Measurements from ENCODE around the gene HIF3A.

- TF ChIP-seq EZH2 (IDR thresholded peaks at IDR 0.05; ENCODE audit: borderline replicate concordance) (no peak), CTCF (IDR thresholded peaks at IDR 0.05; ENCODE audit: poor library complexity) (no peak), EZH2phosphoT487 (IDR thresholded peaks at IDR 0.05; ENCODE audit: low read depth, severe bottlenecking, unreplicated experiment) (no peak)
Observed at GRCh38 chr19:46309056-46309455, 12.2 kb downstream of the HIF3A start.

Measured in hepatocyte (in vitro differentiated cells).